MM.1S (cell line): ENCODE data around the gene CISH.

ENCODE experiments used
- CTCF ChIP-seq: fragments of 300-600 bp; sonication (generic); IDR thresholded peaks from 2 replicates; pipeline ENCODE4 v1.5.1; 2016; ENCODE audit warnings: antibody characterized with exemption, low read length, mixed read lengths
- EZH2phosphoT487 ChIP-seq: fragments of 300-600 bp; sonication (generic); IDR thresholded peaks from 2 replicates; pipeline ENCODE4 v1.6.1; 2018; ENCODE audit warnings: antibody characterized with exemption, low read length

DNA sequence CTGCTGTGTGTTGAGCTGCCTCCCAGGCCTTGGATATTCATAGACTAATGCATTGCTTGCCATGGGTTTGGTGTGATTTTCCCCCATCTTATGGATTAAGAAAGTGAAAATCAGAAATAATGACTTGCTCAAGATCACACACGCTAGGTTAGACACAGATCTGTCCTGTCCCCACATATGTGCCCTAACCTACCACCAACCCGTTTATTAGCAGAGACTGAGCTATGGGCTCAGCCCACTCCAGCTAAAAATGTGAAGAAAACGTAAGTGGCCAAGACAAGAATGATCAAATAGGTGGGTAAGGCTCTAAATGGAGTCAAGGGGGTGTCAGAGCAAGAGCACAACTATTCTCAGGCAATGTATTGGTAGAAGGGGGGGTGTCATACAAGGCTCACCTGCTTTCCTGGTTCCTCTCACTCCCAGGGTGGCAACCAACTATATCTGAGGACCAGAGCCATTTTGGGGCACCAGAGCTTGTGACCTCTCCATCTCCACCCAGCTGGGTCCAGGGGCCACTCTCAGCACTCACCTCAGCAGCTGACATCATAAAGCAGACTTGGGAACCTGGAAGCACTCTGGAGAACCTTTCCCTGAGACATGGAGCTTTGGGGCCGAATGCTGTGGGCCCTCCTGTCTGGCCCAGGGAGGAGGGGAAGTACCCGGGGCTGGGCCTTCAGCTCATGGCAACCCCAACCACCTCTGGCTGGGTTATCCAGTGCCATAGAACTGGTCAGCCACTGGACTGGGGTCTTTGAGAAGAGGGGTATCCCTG lies 40.9 kb downstream of the CISH start:
- no peak for TF ChIP-seq CTCF
- TF ChIP-seq EZH2phosphoT487: no peak
